NCI-H1417 treated with DMSO at 0.1 percent for 48 hours (cell line): ENCODE data around the gene DENND5B.
"Not testable (repeated sequence)": the region's sequence is repeated elsewhere in the genome, so short reads cannot be mapped to it uniquely, and the experiment has no call there.

Experiments used
- DNase-seq: peaks from one replicate; lab custom pipeline; 2025; lab: John Stamatoyannopoulos, UW

The DENND5B gene

GRCh38 chr12:31377210-31377609, 213.7 kb downstream of the DENND5B start:
- not testable (repeated sequence) for DNase-seq

- DNase-seq = not testable (repeated sequence)
Measured at GRCh38 chr12:31375422-31375821, 215.5 kb downstream of the DENND5B start.

DNA sequence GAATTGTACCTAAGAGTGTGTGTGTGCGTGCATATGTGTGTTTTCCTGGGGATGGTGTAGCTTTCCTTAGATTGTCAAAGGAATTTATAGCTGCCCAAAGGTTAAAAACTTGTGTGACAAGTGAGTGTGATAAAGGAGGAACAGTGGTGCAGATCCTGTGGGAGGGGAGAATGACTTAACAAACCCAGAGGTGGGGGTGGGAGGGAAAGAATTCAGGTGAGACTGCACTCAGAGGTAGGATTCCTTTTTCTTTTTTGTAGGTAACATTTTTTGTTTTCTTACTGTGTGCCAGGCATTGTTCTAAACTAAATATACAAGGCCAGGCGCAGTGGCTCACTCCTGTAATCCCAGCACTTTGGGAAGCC, 219.7 kb downstream of the DENND5B start:
- DNase-seq = no peak

GRCh38 chr12:31370531-31371255, 220.2 kb downstream of the DENND5B start:
- no peak for DNase-seq

GRCh38 chr12:31369712-31370521, 221.0 kb downstream of the DENND5B start:
- DNase-seq = no peak

DNA sequence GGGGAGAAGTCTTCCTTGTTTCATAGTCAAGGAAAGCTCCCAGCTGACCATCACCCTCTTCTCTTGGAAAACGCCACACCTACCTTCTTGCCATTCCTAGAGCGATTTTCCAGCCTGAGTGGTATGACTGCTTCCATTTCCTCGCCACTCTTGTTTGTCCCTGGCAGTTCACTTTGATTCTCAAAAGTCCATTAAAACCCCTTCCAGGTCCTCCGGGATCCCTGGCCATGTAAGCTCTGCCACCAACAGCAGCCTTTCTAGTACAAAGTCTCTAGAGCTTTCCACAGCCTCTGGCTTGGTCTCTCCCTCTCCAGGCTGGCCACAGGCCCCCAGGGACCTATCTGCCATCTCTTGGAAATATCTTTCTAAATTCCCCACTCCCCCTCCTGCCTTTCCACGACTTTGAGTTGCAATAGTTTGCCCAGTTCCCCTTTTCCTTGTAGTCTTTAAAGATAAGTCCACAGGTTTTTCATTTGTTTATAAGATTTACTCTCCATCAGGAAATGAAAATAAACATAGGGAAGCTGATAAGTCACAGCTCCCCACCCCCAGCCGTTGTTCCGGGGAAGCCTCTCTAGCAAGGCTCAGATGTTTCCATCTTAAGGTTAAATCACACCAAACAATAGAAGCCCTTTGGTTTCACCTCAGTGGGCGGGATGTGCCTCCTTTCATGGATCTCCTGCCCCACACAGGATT, 222.1 kb downstream of the DENND5B start:
- DNase-seq = no peak

DNA sequence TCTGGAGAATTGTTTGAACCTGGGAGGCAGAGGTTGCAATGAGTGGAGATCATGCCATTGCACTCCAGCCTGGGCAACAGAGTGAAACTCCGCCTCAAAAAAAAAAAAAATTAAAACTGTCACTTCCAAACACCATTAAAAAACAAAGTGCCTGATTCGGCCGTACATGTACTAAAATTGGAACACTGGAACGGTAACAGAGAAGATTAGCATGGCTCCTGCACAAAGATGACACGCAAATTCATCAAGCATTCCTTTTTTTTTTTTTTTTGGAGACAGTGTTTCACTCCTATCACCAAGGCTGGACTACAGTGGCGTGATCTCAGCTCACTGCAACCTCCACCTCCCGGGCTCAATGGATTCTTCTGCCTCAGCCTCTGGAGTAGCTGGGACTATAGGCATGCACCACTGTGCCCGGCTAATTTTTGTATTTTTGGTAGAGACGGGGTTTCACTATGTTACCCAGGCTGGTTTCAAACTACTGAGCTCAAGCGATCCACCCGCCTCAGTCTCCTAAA, 224.8 kb downstream of the DENND5B start:
- no peak for DNase-seq

DNA sequence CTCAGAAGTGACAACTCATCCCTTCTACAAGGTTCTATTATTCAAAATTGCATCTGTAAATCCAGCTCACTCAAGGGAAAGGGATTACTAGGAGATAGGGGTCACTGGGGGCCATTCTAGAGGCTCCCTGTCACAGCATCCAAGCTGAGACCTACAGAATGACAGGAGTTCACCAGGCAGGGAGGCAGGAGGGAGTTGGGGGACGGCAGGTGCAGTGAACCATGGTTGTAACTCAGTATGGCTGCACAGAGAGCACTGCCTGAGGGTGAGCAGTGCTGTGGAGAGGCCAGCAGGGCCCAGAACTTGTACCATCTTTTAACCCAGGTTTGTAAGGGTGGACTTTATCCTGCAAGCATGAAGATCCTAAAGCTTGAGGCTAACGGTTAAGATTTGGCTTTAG, 227.1 kb downstream of the DENND5B start:
- DNase-seq = no peak

- no peak for DNase-seq
Measured at GRCh38 chr12:31363416-31363809, 227.5 kb downstream of the DENND5B start.

DNA sequence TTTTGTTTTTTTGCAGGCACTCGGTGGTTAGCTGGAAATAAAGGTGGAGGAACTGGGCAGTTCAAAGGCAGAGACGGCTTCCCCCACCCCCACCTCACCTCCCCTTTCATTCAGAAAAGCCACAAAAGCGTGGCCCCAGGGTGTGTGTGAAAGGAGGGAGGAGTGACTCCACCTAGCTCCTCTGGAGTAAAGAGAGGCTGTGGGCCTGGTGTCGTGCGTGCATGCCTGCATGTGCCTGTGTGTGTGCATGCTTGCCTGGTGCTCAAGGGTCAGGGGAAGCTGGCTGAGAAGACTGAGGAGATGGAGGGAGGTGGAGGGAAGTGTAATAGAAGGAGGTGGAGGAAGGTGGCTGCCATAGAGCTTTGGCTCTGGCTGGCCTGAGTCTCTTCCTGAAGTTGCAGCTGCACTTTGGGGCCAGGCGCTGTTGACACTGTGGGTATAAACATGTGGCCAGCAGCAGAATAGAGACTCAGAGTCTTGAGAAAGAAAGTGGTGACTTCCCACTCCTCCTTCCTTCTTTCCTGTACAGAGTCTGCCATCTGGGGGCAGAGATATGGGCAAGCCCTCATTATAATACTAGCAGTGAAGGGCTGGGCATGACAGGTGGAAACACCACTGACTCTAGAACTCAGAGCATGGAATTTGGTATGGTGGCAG, 228.0 kb downstream of the DENND5B start:
- DNase-seq = peak; percentile 10

GRCh38 chr12:31362115-31362758, 228.7 kb downstream of the DENND5B start:
- DNase-seq = peak; percentile 71

- DNase-seq = no peak
Measured at GRCh38 chr12:31361730-31362114, 229.2 kb downstream of the DENND5B start.

- no peak for DNase-seq
Measured at GRCh38 chr12:31355747-31356107, 235.2 kb downstream of the DENND5B start.

- peak; percentile 91 for DNase-seq
Measured at GRCh38 chr12:31353750-31354708, 236.9 kb downstream of the DENND5B start.

DNA sequence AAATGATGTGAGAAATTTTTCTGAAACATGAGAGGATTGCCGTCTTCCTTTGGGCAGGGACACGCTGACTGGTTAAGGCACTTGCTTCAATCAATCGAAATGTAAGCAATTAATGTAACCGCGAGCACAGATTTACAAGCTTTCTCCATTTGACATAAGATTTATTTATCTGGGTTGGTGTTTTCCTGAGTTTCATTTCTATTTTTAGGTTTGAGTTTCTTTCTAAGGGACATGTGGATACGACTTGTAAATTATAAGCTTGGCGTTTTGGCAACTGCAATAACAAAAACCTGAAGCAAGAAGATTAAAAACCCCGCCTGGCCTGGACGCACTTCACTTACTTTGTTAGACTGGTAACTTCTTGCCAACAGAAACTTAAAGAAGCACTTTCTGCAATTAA, 244.7 kb downstream of the DENND5B start:
- DNase-seq = no peak

GRCh38 chr12:31343139-31343538, 247.8 kb downstream of the DENND5B start:
- DNase-seq = no peak

GRCh38 chr12:31342286-31342685, 248.7 kb downstream of the DENND5B start:
- DNase-seq = no peak

DNA sequence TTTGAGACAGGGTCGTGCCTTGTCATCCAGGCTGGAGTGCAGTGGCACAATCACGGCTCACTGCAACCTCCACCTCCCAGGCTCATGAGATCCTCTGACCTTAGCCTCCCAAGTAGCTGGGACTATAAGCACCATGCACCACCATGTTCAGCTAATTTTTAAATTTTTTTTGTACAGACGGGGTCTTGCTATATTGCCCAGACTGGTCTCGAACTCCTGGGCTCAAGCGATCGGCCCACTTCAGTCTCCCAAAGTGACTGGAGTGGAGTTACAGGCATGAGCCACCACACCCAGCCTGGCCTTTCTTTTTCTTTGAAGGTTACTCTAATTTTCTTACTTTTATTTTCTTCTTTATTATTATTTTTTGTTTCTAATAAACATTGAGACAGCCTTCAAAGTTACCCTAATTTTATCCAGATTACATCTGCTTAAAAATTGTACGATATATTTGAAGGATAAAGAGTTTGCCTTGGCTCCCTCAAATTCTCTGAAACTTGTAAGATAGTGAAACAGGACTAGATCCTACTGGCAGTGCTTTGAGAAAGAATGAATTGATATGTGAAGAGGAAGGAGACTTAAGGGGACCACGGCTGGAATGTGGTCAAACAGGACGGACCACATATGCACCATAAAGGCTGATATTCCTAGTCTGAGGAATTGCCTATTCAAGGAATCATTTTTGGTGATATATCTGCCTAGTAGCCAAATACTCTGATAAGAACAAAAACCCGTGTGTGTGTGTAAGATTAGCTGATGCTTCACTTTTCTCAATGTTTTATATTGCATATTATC, 250.9 kb downstream of the DENND5B start:
- no peak for DNase-seq

DNA sequence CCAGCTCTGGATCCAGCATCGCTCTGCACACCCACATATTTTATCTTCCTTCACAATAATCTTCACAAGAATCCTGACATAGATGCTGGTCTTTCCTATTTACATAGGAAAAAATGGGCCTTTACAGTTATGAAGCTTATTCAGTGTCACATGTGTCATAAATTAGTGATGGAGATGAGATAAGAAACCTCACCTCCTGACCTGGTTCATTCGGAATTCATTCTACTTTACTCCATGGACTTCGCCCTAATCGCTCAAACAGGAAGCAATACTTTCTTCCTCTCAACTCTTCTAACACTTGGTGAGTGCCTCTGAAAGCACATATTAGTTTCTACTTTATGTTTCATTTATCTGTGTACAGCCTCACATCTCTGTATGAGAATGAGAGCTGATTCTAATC, 253.0 kb downstream of the DENND5B start:
- DNase-seq = no peak
